GM21825 (cell line): ENCODE measurements around the gene FARP1.

Source experiments
- ATAC-seq: cut with Tn5 transposase; IDR thresholded peaks from one replicate; pipeline ENCODE4 v1.9.1; 2021; ENCODE audit warnings: mild to moderate bottlenecking, moderate library complexity; ENCODE audit not compliant: unreplicated experiment

Gene FARP1

DNA sequence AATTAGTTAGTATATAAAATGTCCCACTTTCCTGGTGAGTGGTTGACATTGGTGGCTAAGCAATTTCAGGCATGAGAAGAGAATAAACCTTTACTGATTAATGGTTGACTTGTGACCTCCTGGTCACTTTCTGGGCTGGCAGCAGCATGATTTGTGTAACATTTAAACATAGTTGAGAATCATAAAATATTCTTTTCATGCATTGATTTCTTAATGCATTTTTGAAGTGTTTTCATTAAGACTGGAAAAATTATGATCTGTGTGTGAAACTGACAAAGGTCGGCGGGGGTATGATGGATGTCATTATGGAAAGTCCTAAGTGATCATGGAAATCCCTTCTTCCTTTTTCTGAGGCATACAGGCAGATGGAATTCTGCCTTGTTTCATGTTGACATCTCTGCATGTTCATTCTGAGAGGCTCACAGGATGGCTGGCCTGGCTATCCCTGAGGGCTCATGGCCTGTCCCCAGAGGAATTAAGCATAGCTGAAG, 132.8 kb downstream of the FARP1 start:
- no peak for ATAC-seq

DNA sequence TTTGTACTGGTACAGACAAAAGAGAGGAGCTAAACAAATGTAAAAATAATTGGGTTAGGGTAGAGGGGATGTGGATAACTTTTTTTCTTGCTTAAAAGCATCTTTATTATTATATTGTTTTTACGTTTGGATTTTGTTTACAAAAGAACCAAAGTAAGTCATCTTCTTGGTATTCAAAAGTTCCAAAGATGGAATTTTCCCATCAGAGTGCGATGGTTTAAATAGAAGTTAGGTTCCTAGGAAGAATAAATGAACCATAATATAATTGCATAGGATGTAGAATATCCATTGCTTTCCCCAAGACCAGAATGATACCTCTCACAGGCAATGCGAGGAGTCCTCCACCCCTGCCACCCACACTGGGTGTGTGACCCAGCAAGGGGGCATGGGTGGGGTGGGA, 133.6 kb downstream of the FARP1 start:
- no peak for ATAC-seq

DNA sequence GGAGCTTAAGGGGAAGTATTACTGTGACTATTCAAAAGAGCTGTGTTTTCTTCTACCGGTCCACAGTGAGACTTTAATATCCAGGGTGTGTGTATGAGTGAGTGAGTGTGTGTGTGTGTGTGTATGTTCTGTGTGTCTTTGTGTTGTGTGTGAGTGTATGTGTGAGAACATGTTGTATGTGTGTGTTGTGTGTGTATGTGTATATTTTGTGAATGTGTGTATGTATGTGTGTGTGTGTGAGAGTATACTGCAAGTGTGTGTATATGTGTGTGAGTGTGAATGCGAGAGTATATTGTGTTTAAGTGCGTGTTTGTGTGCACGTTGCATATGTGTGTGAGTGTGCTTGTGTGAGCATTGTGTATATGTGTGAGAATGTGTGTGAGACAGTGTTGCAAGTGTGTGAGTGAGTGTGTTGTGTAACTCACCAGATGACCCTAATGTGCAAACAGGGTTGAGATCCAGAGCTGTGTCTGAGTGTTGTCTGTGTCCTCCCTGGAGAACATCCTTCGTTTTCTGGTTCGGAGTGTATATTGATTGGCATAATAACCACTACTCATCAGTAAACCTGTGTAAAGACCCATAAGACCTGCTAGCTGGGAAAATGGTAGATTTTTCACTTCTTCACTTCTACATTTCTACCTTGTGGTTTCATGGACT, 135.3 kb downstream of the FARP1 start:
- no peak for ATAC-seq

DNA sequence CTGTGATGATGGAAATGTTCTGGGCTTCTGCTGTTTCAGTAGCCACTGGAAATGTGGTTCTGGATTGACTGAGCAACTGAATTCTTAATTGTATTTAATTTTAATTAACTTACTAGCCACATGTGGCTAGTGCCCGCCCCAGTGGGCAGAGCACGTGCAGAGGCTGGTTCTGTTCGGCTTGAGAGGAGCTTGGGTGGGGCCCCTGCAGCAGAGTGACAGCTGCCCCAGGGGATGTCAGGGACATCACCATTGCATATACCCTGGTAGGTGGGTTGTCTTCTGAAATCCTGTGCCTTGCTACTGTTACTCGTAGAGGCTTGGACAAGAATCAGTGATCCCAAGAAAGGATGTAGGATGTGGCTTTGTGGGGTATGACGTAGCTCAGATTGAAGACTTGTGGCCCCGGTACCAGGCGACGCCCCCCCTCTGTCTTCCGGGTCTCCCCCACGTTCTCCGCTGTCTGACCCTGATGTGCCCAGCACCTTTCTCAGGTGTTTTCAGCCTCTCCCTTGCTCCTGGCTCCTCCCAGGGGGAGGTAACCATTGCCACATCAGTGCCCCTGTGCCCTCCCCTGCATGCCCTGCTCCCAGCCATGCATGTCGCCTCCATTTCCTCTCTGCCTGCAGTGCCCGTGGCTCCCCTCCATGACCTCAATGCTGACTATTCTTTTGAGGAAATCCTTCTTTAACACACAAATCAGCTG, 136.7 kb downstream of the FARP1 start:
- ATAC-seq = peak; percentile 75

DNA sequence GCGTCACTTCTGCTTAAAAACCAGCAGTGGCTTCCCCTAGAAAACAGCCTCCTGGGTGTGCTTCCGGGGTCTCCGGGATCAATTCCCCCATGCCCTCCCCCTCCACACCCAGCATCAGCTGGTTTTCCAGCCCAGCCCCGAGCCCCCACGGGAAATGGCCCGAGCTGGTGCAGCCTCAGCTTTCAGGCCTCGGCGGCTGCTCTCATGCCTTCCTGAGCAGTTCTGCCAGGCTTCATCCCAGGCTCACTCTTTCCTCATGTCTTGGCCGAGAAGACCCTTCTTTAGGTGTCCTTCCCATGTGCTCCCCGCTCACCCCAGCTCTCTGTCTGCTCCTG, 137.2 kb downstream of the FARP1 start:
- peak; percentile 23 for ATAC-seq

DNA sequence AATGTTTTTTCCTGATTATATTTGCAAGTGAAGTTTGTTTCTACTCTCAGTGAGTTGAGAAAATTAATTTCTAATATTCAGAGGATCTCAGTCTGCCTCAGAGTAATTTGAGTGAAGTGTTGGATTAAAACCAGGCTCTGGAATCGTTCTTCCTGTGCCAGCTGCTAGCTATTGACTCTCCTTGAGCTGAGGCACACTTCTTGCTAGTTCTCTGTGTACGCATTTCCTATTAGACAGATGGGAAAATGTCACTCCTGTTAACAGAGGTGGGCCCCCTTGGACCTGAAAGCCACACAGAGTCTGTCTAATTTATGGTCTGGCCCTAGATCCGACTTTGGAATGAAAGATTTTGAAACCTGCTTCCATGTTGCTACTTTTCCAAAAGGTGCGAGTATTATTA, 141.8 kb downstream of the FARP1 start:
- no peak for ATAC-seq

DNA sequence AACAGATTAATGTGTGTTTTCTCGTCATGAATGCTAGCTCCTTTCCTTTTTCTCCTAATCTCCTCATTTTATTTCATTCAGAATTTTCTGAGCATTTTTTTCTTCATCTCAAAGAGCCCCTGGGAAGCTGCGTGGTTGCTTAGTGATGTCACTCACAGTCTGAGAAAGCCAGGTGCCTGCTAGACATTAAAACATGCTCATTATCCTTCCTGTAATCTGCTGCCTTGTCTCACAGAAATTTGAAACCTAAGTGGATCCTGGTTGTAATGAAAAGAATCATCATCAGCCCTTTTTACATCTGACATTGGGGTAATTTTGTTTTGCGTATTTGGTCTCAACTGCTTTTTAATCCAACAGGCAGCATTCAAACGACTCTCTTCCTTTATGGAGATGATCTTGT, 142.4 kb downstream of the FARP1 start:
- no peak for ATAC-seq

DNA sequence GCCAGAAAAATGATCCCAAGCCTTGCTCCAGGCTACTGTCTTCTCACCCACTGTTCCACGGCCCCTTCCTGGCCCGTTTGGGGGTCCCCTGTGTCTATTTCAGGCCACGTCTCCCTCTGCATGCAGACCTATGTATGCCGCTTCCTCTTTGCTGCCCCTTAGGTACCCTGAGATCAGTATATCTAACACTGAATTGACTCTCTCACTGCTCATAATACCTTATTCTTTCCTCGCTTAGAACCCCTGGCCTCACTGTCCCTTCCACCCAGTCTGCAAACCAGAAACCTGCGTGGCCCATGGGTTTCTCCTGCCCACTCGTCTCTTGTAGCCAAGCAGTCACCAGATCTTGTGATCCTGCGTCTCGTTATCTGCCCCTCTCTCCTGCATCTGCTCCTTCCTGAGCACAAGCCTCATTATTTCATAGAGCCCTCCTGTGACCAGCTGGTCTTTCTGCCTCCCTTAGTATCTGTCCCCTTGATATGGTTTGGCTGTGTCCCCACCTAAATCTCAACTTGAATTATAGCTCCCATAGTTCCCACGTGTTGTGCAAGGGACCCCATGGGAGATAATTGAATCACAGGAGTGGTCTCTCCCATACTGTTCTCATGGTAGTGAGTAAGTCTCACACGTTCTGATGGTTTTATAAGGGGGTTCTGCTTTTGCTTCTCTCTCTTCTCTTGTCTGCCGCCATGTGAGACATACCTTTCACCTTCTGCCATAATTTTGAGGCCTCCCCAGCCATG, 143.1 kb downstream of the FARP1 start:
- no peak for ATAC-seq

DNA sequence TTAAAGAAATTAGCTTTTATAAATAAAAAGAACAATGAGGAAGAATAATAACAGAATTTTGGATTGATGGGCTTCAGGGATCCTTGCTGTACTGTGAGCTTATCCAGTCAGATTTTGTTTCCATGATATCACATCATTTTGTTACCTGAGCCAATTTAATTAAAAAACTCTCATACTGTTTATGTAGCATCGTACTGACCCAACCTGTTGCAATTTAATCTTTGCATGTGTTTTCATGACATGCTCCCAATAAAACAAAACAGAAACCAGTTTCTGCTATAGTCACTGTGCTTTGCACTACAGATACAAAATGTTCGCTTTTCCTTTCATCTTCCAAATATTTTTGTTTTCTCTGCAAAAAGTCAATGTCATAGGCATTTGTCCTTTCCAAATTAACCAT, 143.9 kb downstream of the FARP1 start:
- no peak for ATAC-seq

DNA sequence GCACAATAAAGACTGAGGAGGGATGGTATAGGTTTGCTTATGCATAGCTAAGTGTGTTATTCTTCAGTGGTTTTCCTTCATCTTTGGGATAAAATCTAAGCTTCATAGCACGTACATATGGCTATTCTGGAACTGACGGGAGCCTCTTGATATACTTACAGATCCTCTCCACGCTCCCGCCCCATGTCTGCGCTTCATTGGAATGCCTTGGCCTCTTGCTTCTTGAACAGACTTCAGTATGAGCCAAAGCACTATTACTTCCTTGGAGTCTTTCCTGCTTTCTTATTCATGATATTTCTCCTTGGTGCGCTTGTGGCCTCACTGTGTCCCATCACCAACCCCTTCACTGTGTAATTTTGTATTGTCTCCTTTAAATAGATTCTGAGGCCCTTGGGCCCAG, 145.3 kb downstream of the FARP1 start:
- ATAC-seq = no peak

DNA sequence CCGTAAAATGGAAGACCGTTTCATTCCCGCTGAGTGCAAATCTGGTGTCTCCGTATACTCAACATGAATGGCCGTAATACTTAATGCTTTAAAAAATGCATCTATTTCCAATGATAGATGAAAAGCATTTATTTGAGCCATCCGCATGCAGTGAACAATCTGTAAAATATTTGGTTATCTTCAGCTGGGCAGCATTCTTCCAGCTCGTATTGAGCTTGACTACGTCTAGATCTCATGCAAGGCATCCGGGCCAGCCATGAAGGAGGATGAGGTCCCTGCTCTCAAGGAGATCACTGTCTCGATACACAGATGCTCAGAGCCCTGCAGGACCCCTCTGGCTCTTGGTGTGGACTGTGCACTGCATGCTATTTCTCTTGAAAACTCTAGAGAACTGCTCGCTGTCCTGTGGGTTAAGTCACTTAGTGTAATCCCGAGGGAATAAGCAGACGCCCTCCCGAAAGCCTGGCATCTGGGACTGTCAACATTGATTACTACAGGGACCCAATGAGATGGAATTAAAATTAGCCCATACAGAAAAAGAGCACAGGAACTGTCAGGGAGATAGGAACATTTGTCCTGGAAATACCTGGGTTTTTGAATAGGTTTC, 146.5 kb downstream of the FARP1 start:
- no peak for ATAC-seq

DNA sequence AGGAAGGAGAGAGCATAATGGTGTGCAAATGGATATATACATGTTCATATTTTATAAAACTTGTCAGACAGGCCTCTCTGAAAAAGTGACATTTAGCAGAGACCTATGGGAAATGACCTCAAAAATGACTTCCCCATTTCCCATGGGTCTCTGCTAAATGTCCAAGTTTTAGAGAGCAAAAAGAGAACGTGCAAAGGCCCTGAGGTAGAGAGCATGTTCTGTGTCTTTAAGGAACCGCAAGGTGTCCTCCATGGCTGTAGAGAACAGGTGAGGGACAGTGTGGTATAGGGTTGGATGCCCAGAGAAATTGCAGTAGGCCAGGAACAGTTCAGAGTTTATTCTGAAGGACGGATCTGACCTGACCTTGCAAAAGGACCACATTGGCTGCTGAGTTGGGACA, 147.4 kb downstream of the FARP1 start:
- ATAC-seq = no peak

DNA sequence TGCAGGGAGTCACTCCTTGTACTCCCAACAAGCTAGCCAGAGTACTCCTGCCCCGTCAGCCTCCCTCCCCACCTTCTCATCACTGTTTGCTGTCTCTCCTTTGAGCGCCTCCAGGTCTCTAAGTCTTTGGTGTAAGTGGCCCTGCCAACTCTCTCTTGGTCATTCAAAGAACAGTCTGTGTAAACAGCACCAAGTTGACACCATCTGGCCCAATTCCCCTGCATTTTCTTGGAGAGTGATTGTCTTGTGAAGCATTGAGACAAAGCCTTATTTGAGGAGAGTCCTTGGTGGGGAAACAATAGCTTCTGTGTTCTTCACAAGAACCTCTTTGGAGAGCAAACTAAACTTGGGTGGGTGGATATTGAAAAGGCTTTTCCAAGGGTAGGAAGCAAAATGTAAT, 148.8 kb downstream of the FARP1 start:
- ATAC-seq = no peak

DNA sequence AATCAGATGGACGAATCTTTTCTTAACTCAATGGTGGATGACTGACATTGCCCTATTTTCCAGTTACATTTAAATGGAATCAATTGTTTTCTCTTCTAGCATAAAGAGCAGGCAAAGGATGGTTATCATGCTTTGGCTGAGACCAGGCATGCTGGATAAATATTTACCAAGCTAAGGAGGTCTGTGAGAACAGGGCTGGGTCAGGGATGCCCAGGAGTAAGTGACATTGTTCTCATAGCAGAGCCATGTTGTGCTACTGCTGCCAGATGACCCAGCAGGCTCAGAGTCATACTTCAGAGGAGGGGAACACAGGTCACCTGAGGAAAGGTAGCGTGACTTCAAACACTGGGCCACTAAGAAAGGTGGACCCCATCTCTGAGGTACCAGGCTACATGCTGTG, 150.2 kb downstream of the FARP1 start:
- ATAC-seq = no peak

DNA sequence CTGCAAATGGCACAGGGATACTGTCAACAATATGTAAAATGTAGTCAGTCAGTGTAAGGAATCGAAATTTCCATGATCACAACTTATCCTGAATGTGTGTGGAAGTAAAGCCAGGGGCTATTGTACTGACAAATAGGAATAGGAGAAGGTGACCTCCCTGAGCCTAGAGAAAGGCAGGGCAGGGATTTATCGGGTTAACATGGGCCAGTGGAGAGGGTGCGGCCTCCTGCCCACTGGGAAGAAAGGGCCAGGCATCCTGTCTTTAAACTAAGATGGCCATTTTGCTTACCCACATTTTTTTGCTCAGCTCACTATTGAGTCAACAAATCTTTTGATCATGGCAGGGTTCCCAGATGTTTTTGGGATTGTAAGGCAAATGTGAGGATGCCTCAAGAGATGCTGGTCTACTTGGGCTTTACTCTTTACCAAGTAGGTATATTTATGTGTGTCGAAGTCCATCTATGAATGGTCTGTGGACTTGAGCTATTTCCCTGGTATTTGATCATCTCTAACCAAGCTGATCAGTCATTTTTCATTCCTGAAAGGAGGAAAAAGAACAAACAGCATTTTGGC, 150.8 kb downstream of the FARP1 start:
- ATAC-seq = no peak

DNA sequence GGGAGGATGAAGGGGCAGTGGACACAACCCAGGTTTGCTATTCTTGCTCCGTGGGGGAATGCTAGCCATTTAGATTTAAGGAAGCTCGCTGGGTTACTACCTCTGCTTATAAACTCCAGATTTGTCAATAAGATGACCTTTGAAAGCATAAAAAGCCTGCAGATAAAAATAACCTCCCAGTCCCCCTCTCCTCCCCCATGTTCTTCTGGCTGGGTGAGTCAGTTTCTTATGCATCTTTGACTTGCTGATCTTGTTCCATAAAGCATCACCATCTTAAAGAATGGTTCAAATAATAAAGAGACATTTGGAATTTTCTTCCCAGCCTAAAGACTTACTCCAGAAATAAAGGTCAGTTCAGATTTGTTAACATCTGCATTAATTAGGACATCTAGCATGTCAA, 152.5 kb downstream of the FARP1 start:
- ATAC-seq = no peak

DNA sequence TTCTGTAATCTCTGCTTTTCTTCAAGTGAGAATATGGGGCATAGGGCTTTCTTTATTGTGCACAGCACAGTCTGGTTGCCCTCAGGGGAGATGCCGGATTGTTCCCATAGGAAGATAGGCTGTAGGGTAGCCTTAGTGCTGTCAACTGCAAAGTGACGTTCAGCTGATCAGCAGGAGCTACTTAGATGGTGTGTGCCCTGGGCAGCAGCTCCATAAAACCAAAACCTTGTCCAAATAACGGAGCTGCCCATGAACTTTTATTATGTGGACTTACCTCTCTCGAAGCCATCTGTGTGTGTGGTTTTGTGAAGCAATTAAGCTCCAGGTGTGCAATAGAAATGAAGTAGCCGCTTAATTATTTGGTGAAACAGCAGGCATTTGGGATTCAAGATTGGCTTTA, 154.2 kb downstream of the FARP1 start:
- ATAC-seq = no peak

DNA sequence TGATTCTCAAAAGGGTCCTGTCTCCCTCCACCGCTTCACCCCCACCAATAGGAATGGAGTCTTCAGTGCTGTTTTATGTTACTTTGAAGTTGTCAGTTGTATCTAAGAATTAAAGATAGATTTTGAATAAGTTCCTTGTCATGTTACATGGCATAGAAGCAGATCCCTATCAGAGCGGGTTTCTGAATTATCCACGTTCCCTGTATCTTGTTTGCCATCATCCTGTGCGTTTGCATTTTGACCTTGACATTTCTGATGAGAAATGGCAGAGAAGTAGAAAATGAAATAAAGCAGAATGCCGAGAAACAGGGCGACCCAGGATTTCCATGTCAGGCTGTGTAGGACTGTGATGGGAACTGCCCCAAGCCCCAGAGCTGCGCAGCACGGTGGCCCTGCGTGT, 154.9 kb downstream of the FARP1 start:
- ATAC-seq = no peak

DNA sequence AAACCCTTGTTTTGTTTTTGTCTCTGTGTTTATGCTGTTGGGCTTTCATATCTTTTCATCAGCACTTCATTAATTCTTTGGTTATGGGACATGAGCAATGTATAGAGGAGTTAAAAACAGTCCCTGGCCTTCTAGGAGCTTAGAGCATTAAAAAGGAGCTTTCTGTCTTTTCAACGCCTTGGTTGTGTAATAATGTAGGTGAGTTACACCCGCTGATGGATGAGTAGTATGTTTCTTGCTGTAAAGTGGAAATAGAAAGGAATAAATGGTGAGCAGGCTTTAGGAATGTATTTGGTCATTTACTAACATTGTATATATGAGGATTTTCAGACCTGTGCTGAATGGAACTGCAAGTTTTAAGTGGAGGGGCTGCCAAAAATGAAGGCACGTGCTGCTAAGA, 155.7 kb downstream of the FARP1 start:
- ATAC-seq = no peak

DNA sequence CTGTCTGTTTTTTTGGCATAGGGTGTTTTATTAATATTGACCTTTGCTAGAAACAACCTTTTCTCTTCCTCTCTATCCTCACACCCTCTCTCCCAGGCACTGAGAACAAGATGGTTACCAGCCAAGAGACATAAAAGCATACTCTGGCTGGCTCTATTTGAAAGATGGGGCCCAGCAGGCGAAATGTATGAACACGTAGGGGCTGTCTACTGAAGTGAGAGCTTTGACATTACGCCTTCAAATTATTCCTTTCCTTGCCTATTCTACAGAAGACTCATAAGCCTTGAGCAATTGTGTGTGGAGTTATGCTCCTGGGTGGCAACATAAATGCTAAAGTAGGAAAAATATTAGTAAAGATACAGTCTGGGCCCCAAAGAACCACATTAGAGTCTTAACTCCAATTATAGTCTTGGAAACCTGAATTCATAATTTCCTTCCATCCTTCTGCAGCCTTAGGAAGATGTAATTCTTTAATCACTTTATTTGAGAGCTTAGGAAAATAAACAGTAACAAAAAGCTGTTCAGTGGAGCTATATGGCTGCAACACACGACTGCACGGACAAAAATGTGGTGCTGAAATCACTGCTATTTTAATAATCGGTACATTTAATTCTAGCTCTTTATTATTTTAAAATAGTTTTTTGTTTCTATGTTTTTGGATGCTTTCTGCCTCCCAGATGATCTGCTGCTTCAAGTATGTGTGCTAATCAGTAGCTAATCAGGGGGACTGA, 156.5 kb downstream of the FARP1 start:
- no peak for ATAC-seq

DNA sequence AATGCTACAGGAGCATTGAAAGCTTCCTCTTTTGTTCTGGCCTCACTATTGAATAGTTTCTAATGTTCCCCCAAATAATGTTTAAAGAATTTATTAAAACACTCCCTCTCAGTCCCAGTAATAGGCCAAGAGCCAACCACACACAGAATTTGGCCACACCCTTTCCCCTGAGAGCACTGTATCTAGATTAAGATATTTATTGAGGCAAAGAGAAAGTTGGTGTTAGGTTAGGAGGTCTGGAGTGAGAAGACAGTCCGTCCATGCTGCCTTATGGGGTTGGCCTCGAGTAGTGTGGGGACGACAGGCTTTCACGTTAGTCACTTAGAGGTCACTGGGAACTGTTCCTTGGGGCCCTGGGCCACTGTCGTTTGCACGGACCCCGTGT, 157.1 kb downstream of the FARP1 start:
- ATAC-seq = no peak
